K562 (cell line): ENCODE measurements around the gene ZNF335. TPM values are rescaled to one million over a fixed set of nuclear protein-coding genes. Genes with fewer than 3 reads are reported as not detected.
A peak's percentile ranks its signal among the peaks of the same experiment; 100 is the strongest.

Experiments used
- ARID4B ChIP-seq: sonication (generic); formaldehyde crosslinking; IDR thresholded peaks from 2 replicates; pipeline ENCODE4 v1.8.0; 2022; ENCODE audit warnings: mild to moderate bottlenecking, missing genetic modification reagents
- BCLAF1 ChIP-seq, 2 experiments: fragments of 450-650 bp in 1 of 2; IDR thresholded peaks; 2 replicates each; pipeline ENCODE4 v1.6.1; 2011 to 2017; ENCODE audit warnings: low read depth in 2 of 2, antibody characterized with exemption in 1 of 2, borderline replicate concordance in 1 of 2, low read length in 1 of 2, mild to moderate bottlenecking in 1 of 2, mixed read lengths in 1 of 2; ENCODE audit not compliant: control insufficient read depth in 1 of 2
- CHCHD3 ChIP-seq: fragments of 250-450 bp; sonication (Bioruptor Pico); IDR thresholded peaks from 2 replicates; pipeline ENCODE4 v2.1.2; 2022; ENCODE audit warnings: mild to moderate bottlenecking
- CREB5 ChIP-seq: fragments of 250-450 bp; sonication (Bioruptor Pico); IDR thresholded peaks from 2 replicates; pipeline ENCODE4 v1.5.0; 2020; ENCODE audit warnings: mild to moderate bottlenecking
- FOXM1 ChIP-seq, 2 experiments: fragments of 450-650 bp in 1 of 2; sonication (generic) in 1 of 2; formaldehyde crosslinking in 1 of 2; IDR thresholded peaks; 2 replicates each; pipeline versions ENCODE4 v1.6.1 to v1.9.0; 2017 to 2022; ENCODE audit warnings: low read depth in 2 of 2, mild to moderate bottlenecking in 2 of 2, missing genetic modification reagents in 1 of 2, moderate library complexity in 1 of 2
- HEY1 ChIP-seq: fragments of 250-450 bp; sonication (Bioruptor Pico); IDR thresholded peaks from 2 replicates; pipeline ENCODE4 v1.5.0; 2020; ENCODE audit warnings: mild to moderate bottlenecking, moderate library complexity, borderline replicate concordance
- MNT ChIP-seq, 2 experiments: fragments of 450-650 bp; conservative IDR thresholded peaks; 2 replicates each; pipeline ENCODE4 v1.6.1; 2017; ENCODE audit warnings: mild to moderate bottlenecking in 2 of 2, moderate library complexity in 2 of 2
- NBN ChIP-seq: fragments of 450-650 bp; IDR thresholded peaks from 2 replicates; pipeline ENCODE4 v1.6.1; 2016; ENCODE audit warnings: low read depth, mild to moderate bottlenecking
- RBM14 ChIP-seq: fragments of 200-400 bp; formaldehyde crosslinking; IDR thresholded peaks from 2 replicates; pipeline ENCODE4 v1.6.1; 2018; ENCODE audit warnings: low read depth, mild to moderate bottlenecking, low read length, moderate library complexity, borderline replicate concordance; ENCODE audit not compliant: insufficient read depth
- SMAD3 ChIP-seq: fragments of 450-650 bp; formaldehyde crosslinking; conservative IDR thresholded peaks from 2 replicates; pipeline ENCODE4 v1.4.0; 2020; ENCODE audit warnings: mild to moderate bottlenecking
- SREBF2 ChIP-seq: sonication (generic); formaldehyde crosslinking; IDR thresholded peaks from 2 replicates; pipeline ENCODE4 v1.4.0; 2020; ENCODE audit warnings: mild to moderate bottlenecking, missing genetic modification reagents
- ZBED1 ChIP-seq: IDR thresholded peaks from 2 replicates; pipeline ENCODE4 v1.6.1; 2014
- ZFP36 ChIP-seq: fragments of 150-350 bp; IDR thresholded peaks from 2 replicates; pipeline ENCODE4 v1.6.1; 2018; ENCODE audit warnings: low read length, low read depth; ENCODE audit not compliant: partially characterized antibody
- polyA plus RNA-seq, 8 experiments: library from polyadenylated mRNA; depleted of rRNA in 4 of 8; stranded (reverse) in 5 of 8; unstranded in 3 of 8; fragments of >200 nt; fragmentation: Nextera tagmentation in 2 of 8; fragmentation: Illumina TruSeq in 1 of 8; extraction: Ambion mirVana in 2 of 8; extraction: Trizol in 1 of 8; gene quantifications; 2 replicates each; pipeline versions ENCODE4 v1.2.1 to v1.2.3, GENCODE V29; 2011 to 2014; ENCODE audit warnings: inconsistent platforms in 1 of 8, missing spikeins in 1 of 8
- total RNA-seq, 7 experiments: library from RNA; depleted of rRNA in 6 of 7; stranded (reverse); fragments of >200 nt in 6 of 7; fragmentation: Illumina TruSeq in 2 of 7; extraction: Trizol in 2 of 7; gene quantifications; 2 replicates each; pipeline versions ENCODE4 v1.2.1 to v1.2.3, GENCODE V29; 2011 to 2021; ENCODE audit warnings: low replicate concordance in 1 of 7

The ZNF335 gene
- total and polyA plus RNA-seq, 9 of the 15 experiments (the other 6 are each of a cell fraction or from before 2014, with no cell fraction given) = 0.39 to 16.0 (median 7.6) TPM

- TF ChIP-seq ARID4B (no peak), CHCHD3 (no peak), SMAD3 (CRISPR knock-in tag) (0 out of 2 replicates have a peak, but pooled peaks have one; percentile 40), RBM14 (no peak), BCLAF1 (IDR thresholded peaks at IDR 0.05; ENCODE audit: borderline replicate concordance in 1 of 2, control insufficient read depth in 1 of 2, low read depth in 2 of 2, low read length in 1 of 2) (0 out of 4 replicates have a peak, but pooled peaks of 1 of the 2 experiments have one; percentile 83), ZBED1 (0 out of 2 replicates have a peak, but pooled peaks have one; percentile 50), MNT (conservative IDR thresholded peaks at IDR 0.05) (0 out of 4 replicates have a peak, but pooled peaks of 1 of the 2 experiments have one; percentile 10), CREB5 (CRISPR knock-in tag) (no peak), ZFP36 (no peak), SREBF2 (CRISPR knock-in tag) (no peak), HEY1 (peak; percentile 55; the same call in 1 of the 2 replicates), FOXM1 (IDR thresholded peaks at IDR 0.05; ENCODE audit: low read depth) (peak; percentile 86), FOXM1 (CRISPR knock-in tag; IDR thresholded peaks at IDR 0.05; ENCODE audit: low read depth) (no peak), NBN (peak; percentile 86)
These were observed 36.5 kb downstream of the ZNF335 start (continued) for GRCh38 chr20:45935416-45936046.
